GM23338 (cell line): ENCODE measurements around the gene CHRNA3. TPM values are rescaled to one million over a fixed set of nuclear protein-coding genes. Genes with fewer than 3 reads are reported as not detected.

Experiments
- ATAC-seq: fragments of 200-7000 bp; cut with Tn5 transposase; 3 replicates; pipeline ENCODE4 v1.9.1; 2020
- DNase-seq: peaks from one replicate; pipeline ENCODE4 v3.0.0-alpha.2; 2015; ENCODE audit warnings: low spot score
- H2AFZ ChIP-seq: fragments of 200-600 bp; sonication (generic); 2 replicates; pipeline ENCODE4 v1.8.0; 2016; ENCODE audit warnings: antibody characterized with exemption, mild to moderate bottlenecking, moderate library complexity
- H3F3A ChIP-seq: fragments of 200-600 bp; sonication (generic); replicated peaks from 2 replicates; pipeline ENCODE4 v1.8.0; 2017; ENCODE audit warnings: antibody characterized with exemption, mixed run types, low read depth
- H3K27ac ChIP-seq: fragments of 200-600 bp; sonication (generic); 2 replicates; pipeline ENCODE4 v1.6.1; 2016; ENCODE audit warnings: low read depth
- H3K27me3 ChIP-seq: fragments of 200-600 bp; sonication (generic); 2 replicates; pipeline ENCODE4 v1.8.0; 2016; ENCODE audit warnings: mild to moderate bottlenecking, mixed run types, moderate library complexity; ENCODE audit not compliant: insufficient read depth
- H3K36me3 ChIP-seq: fragments of 200-600 bp; sonication (generic); 2 replicates; pipeline ENCODE4 v1.8.0; 2016; ENCODE audit warnings: mild to moderate bottlenecking; ENCODE audit not compliant: insufficient read depth
- H3K4me1 ChIP-seq: fragments of 200-600 bp; sonication (generic); 2 replicates; pipeline ENCODE4 v1.8.0; 2016; ENCODE audit warnings: mild to moderate bottlenecking, moderate library complexity; ENCODE audit not compliant: insufficient read depth
- H3K4me2 ChIP-seq: fragments of 200-600 bp; sonication (generic); 2 replicates; pipeline ENCODE4 v1.7.1; 2017; ENCODE audit warnings: mixed run types
- H3K4me3 ChIP-seq: fragments of 200-600 bp; sonication (generic); 2 replicates; pipeline ENCODE4 v1.6.1; 2016; ENCODE audit warnings: mixed run types
- H3K79me2 ChIP-seq: fragments of 200-600 bp; sonication (generic); replicated peaks from 2 replicates; pipeline ENCODE4 v1.8.0; 2017; ENCODE audit warnings: mild to moderate bottlenecking; ENCODE audit not compliant: insufficient read depth
- H3K9me2 ChIP-seq: fragments of 200-600 bp; sonication (generic); 2 replicates; pipeline ENCODE4 v1.8.0; 2017; ENCODE audit not compliant: insufficient read depth
- H4K20me1 ChIP-seq: fragments of 200-600 bp; sonication (generic); replicated peaks from 2 replicates; pipeline ENCODE4 v1.8.0; 2017; ENCODE audit warnings: mild to moderate bottlenecking; ENCODE audit not compliant: insufficient read depth
- H3K27ac Mint-ChIP-seq: 2 replicates; pipeline ENCODE4 v1.8.0; 2020; ENCODE audit warnings: inconsistent platforms, mild to moderate bottlenecking, moderate library complexity, mixed read lengths
- H3K27me3 Mint-ChIP-seq: 3 replicates; pipeline ENCODE4 v1.8.0; 2022; ENCODE audit warnings: low read depth, mild to moderate bottlenecking, moderate library complexity, mixed read lengths, inconsistent platforms; ENCODE audit not compliant: insufficient read depth, poor library complexity
- H3K36me3 Mint-ChIP-seq: 3 replicates; pipeline ENCODE4 v1.8.0; 2021; ENCODE audit warnings: low read depth, mild to moderate bottlenecking, inconsistent platforms, moderate library complexity, mixed read lengths
- H3K4me1 Mint-ChIP-seq: 3 replicates; pipeline ENCODE4 v1.8.0; 2020; ENCODE audit warnings: mild to moderate bottlenecking, inconsistent platforms, mixed read lengths
- H3K4me3 Mint-ChIP-seq: 3 replicates; pipeline ENCODE4 v1.8.0; 2021; ENCODE audit warnings: moderate library complexity, mild to moderate bottlenecking, inconsistent platforms, mixed read lengths
- H3K9me3 Mint-ChIP-seq: 3 replicates; pipeline ENCODE4 v1.8.0; 2020; ENCODE audit warnings: moderate library complexity, mild to moderate bottlenecking, inconsistent platforms, mixed read lengths
- CREB1 ChIP-seq: fragments of 250-450 bp; sonication (Bioruptor Pico); IDR thresholded peaks from 2 replicates; pipeline ENCODE4 v1.5.0; 2020; ENCODE audit warnings: low read depth, mild to moderate bottlenecking, moderate library complexity
- CTCF ChIP-seq, 2 experiments: fragments of 200-600 bp in 1 of 2; sonication (generic) in 1 of 2; conservative IDR thresholded peaks; 2 replicates each; pipeline versions ENCODE4 v1.5.1 to v1.6.1; 2016 to 2017; ENCODE audit warnings: antibody characterized with exemption in 2 of 2, low read depth in 2 of 2, mild to moderate bottlenecking in 2 of 2, moderate library complexity in 1 of 2
- ETS1 ChIP-seq: IDR thresholded peaks from 2 replicates; pipeline ENCODE4 v1.6.1; 2016; ENCODE audit warnings: antibody characterized with exemption
- EZH2 ChIP-seq: fragments of 200-600 bp; sonication (generic); IDR thresholded peaks from one replicate; pipeline ENCODE4 v1.8.0; 2017; ENCODE audit warnings: antibody characterized with exemption, mild to moderate bottlenecking, low read depth; ENCODE audit not compliant: unreplicated experiment
- EZH2phosphoT487 ChIP-seq: fragments of 200-600 bp; sonication (generic); IDR thresholded peaks from one replicate; pipeline ENCODE4 v1.8.1; 2018; ENCODE audit warnings: antibody characterized with exemption; ENCODE audit not compliant: unreplicated experiment
- JUNB ChIP-seq: IDR thresholded peaks from one replicate; pipeline ENCODE4 v1.6.1; 2016; ENCODE audit warnings: antibody characterized with exemption; ENCODE audit not compliant: unreplicated experiment
- NANOG ChIP-seq: IDR thresholded peaks from 2 replicates; pipeline ENCODE4 v1.6.1; 2016; ENCODE audit warnings: antibody characterized with exemption, borderline replicate concordance
- POLR2AphosphoS5 ChIP-seq: IDR thresholded peaks from 2 replicates; pipeline ENCODE4 v1.6.1; 2016; ENCODE audit warnings: antibody characterized with exemption, low read depth
- STAT1 ChIP-seq: IDR thresholded peaks from one replicate; pipeline ENCODE4 v1.6.1; 2016; ENCODE audit warnings: antibody characterized with exemption; ENCODE audit not compliant: unreplicated experiment
- ZNF114 ChIP-seq: fragments of 250-450 bp; sonication (Bioruptor Pico); IDR thresholded peaks from 2 replicates; pipeline ENCODE4 v1.5.0; 2020; ENCODE audit warnings: mild to moderate bottlenecking, moderate library complexity
- ZNF331 ChIP-seq: fragments of 250-450 bp; sonication (Bioruptor Pico); IDR thresholded peaks from 2 replicates; pipeline ENCODE4 v1.5.0; 2020; ENCODE audit warnings: low read depth, mild to moderate bottlenecking, moderate library complexity
- polyA plus RNA-seq: library from polyadenylated mRNA; unstranded; fragments of >200 nt; fragmentation: Nextera tagmentation; extraction: Ambion mirVana; gene quantifications from 2 replicates; pipeline ENCODE4 v1.2.1, GENCODE V29; 2016
- total RNA-seq: library from RNA; depleted of rRNA; stranded (reverse); fragments of >200 nt; shearing (Covaris generic); gene quantifications from 2 replicates; pipeline ENCODE4 v1.2.3, GENCODE V29; 2014
- TF ChIP-seq, protein P1 (sequence below): fragments of 250-450 bp; sonication (Bioruptor Pico); IDR thresholded peaks from 2 replicates; pipeline ENCODE4 v1.5.0; 2020; ENCODE audit warnings: mild to moderate bottlenecking, moderate library complexity
- TF ChIP-seq, protein P2 (sequence below): IDR thresholded peaks from one replicate; pipeline ENCODE4 v1.6.1; 2018; ENCODE audit warnings: antibody characterized with exemption; ENCODE audit not compliant: unreplicated experiment

The CHRNA3 gene
- total and polyA plus RNA-seq, 2 experiments from 2014 or later: 2.9 to 3.5 TPM

GRCh38 chr15:78661001-78661400 is 40.2 kb upstream of the CHRNA3 start:
- Mint-ChIP-seq H3K4me3 (no peak overlapping the region), H3K9me3 (no peaks in the 10 kb centered on the region; the same call in 2 of the 3 replicates), H3K36me3 (no peaks in the 10 kb centered on the region), H3K27ac (no peak overlapping the region), H3K4me1 (no peaks in the 10 kb centered on the region), H3K27me3 (peaks cover 14% of the 10 kb centered on the region)
- Histone ChIP-seq H3K4me1 (no peaks in the 10 kb centered on the region), H4K20me1 (no peaks in the 10 kb centered on the region), H2AFZ (0 out of 2 replicates have a peak overlapping the region, but pooled peaks have one; percentile 47), H3K27ac (no peak overlapping the region), H3K4me3 (no peak overlapping the region), H3K4me2 (no peak overlapping the region), H3K36me3 (no peaks in the 10 kb centered on the region), H3K27me3 (no peaks in the 10 kb centered on the region), H3K79me2 (no peaks in the 10 kb centered on the region), H3F3A (no peaks in the 10 kb centered on the region), H3K9me2 (no peaks in the 10 kb centered on the region)
- no peak for DNase-seq
- TF ChIP-seq STAT1 (no peak), EZH2 (no peak), ZNF114 (CRISPR knock-in tag) (no peak), ZNF331 (CRISPR knock-in tag) (no peak), CTCF (conservative IDR thresholded peaks at IDR 0.05; ENCODE audit: low read depth in 2 of 2) (no peak), CREB1 (CRISPR knock-in tag) (no peak), POLR2AphosphoS5 (no peak), EZH2phosphoT487 (no peak), NANOG (no peak), ETS1 (no peak), JUNB (no peak)
- TF ChIP-seq, protein P1, sequence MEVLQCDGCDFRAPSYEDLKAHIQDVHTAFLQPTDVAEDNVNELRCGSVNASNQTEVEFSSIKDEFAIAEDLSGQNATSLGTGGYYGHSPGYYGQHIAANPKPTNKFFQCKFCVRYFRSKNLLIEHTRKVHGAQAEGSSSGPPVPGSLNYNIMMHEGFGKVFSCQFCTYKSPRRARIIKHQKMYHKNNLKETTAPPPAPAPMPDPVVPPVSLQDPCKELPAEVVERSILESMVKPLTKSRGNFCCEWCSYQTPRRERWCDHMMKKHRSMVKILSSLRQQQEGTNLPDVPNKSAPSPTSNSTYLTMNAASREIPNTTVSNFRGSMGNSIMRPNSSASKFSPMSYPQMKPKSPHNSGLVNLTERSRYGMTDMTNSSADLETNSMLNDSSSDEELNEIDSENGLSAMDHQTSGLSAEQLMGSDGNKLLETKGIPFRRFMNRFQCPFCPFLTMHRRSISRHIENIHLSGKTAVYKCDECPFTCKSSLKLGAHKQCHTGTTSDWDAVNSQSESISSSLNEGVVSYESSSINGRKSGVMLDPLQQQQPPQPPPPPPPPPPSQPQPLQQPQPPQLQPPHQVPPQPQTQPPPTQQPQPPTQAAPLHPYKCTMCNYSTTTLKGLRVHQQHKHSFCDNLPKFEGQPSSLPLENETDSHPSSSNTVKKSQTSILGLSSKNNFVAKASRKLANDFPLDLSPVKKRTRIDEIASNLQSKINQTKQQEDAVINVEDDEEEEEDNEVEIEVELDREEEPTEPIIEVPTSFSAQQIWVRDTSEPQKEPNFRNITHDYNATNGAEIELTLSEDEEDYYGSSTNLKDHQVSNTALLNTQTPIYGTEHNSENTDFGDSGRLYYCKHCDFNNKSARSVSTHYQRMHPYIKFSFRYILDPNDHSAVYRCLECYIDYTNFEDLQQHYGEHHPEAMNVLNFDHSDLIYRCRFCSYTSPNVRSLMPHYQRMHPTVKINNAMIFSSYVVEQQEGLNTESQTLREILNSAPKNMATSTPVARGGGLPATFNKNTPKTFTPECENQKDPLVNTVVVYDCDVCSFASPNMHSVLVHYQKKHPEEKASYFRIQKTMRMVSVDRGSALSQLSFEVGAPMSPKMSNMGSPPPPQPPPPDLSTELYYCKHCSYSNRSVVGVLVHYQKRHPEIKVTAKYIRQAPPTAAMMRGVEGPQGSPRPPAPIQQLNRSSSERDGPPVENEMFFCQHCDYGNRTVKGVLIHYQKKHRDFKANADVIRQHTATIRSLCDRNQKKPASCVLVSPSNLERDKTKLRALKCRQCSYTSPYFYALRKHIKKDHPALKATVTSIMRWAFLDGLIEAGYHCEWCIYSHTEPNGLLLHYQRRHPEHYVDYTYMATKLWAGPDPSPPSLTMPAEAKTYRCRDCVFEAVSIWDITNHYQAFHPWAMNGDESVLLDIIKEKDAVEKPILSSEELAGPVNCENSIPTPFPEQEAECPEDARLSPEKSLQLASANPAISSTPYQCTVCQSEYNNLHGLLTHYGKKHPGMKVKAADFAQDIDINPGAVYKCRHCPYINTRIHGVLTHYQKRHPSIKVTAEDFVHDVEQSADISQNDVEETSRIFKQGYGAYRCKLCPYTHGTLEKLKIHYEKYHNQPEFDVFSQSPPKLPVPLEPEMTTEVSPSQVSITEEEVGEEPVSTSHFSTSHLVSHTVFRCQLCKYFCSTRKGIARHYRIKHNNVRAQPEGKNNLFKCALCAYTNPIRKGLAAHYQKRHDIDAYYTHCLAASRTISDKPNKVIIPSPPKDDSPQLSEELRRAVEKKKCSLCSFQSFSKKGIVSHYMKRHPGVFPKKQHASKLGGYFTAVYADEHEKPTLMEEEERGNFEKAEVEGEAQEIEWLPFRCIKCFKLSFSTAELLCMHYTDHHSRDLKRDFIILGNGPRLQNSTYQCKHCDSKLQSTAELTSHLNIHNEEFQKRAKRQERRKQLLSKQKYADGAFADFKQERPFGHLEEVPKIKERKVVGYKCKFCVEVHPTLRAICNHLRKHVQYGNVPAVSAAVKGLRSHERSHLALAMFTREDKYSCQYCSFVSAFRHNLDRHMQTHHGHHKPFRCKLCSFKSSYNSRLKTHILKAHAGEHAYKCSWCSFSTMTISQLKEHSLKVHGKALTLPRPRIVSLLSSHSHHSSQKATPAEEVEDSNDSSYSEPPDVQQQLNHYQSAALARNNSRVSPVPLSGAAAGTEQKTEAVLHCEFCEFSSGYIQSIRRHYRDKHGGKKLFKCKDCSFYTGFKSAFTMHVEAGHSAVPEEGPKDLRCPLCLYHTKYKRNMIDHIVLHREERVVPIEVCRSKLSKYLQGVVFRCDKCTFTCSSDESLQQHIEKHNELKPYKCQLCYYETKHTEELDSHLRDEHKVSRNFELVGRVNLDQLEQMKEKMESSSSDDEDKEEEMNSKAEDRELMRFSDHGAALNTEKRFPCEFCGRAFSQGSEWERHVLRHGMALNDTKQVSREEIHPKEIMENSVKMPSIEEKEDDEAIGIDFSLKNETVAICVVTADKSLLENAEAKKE: no peak
- TF ChIP-seq, protein P2, sequence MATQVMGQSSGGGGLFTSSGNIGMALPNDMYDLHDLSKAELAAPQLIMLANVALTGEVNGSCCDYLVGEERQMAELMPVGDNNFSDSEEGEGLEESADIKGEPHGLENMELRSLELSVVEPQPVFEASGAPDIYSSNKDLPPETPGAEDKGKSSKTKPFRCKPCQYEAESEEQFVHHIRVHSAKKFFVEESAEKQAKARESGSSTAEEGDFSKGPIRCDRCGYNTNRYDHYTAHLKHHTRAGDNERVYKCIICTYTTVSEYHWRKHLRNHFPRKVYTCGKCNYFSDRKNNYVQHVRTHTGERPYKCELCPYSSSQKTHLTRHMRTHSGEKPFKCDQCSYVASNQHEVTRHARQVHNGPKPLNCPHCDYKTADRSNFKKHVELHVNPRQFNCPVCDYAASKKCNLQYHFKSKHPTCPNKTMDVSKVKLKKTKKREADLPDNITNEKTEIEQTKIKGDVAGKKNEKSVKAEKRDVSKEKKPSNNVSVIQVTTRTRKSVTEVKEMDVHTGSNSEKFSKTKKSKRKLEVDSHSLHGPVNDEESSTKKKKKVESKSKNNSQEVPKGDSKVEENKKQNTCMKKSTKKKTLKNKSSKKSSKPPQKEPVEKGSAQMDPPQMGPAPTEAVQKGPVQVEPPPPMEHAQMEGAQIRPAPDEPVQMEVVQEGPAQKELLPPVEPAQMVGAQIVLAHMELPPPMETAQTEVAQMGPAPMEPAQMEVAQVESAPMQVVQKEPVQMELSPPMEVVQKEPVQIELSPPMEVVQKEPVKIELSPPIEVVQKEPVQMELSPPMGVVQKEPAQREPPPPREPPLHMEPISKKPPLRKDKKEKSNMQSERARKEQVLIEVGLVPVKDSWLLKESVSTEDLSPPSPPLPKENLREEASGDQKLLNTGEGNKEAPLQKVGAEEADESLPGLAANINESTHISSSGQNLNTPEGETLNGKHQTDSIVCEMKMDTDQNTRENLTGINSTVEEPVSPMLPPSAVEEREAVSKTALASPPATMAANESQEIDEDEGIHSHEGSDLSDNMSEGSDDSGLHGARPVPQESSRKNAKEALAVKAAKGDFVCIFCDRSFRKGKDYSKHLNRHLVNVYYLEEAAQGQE: no peak
- no peak for ATAC-seq
